Ovary (tissue), 9 donors: ENCODE results near the gene LRRC27. TPM values are rescaled to one million over a fixed set of nuclear protein-coding genes. Genes with fewer than 3 reads are reported as not detected.

Experiments
- DNase-seq, 5 donors: peaks; one replicate each; pipeline ENCODE4 v3.0.0-alpha.2; 2019 to 2020
- H3K27ac ChIP-seq, 2 donors: fragments of 200-600 bp; one replicate each; pipeline versions ENCODE4 v1.5.1 to v1.8.0; 2019 to 2022
- H3K27me3 ChIP-seq: fragments of 200-600 bp; one replicate; pipeline ENCODE4 v1.8.0; 2022
- H3K36me3 ChIP-seq: fragments of 200-600 bp; sonication (generic); one replicate; pipeline ENCODE4 v1.5.1; 2019
- H3K4me1 ChIP-seq: one replicate; pipeline ENCODE4 v1.8.1; 2013; ENCODE audit warnings: mild to moderate bottlenecking, moderate library complexity; ENCODE audit not compliant: insufficient read depth
- H3K4me3 ChIP-seq: fragments of 200-600 bp; sonication (generic); one replicate; pipeline ENCODE4 v1.5.1; 2017
- H3K9me3 ChIP-seq, 2 donors: fragments of 200-600 bp in 1 of 2; sonication (generic) in 1 of 2; one replicate each; pipeline versions ENCODE4 v1.5.1 to v1.8.1; 2013 to 2019; ENCODE audit warnings: mild to moderate bottlenecking in 1 of 2, moderate library complexity in 1 of 2
- EP300 ChIP-seq: sonication (generic); formaldehyde crosslinking; IDR thresholded peaks from one replicate; pipeline ENCODE4 v1.6.1; 2017; ENCODE audit warnings: antibody characterized with exemption
- POLR2A ChIP-seq: fragments of 450-650 bp; IDR thresholded peaks from one replicate; pipeline ENCODE4 v1.6.1; 2017; ENCODE audit warnings: antibody characterized with exemption, mild to moderate bottlenecking, moderate library complexity
- WGBS, 3 donors: extraction: QIAGEN DNeasy Blood & Tissue Kit in 1 of 3; methylation state at CpG; one replicate each; pipeline versions ENCODE4 v1.1.5 to v1.1.7; 2013 to 2017; 5-methylcytosine and 5-hydroxymethylcytosine counted together
- intact Hi-C, 4 donors: fragments of 100-400 bp; cut with DNase I; formaldehyde crosslinking; loops; one replicate each; pipeline versions ENCODE4 v1.11.0 to v1.15.1; 2022 to 2023
- polyA plus RNA-seq, 2 donors: library from polyadenylated mRNA; stranded (reverse); fragments of 200-250 nt in 1 of 2; fragments of 350-450 nt in 1 of 2; fragmentation: Illumina TruSeq in 1 of 2; extraction: RNeasy Lipid Tissue Mini Kit (QIAGEN cat#74804) in 1 of 2; gene quantifications; one replicate each; pipeline ENCODE4 v1.2.3, GENCODE V29; 2013 to 2014
- total RNA-seq, 7 donors: library from RNA; depleted of rRNA in 2 of 7; stranded (reverse); fragments of >200 nt in 2 of 7; fragmentation: NEBNext Ultra II Directional in 3 of 7; extraction: Animal tissue kit (Norgen Biotek cat#: 25700) in 3 of 7; gene quantifications; one replicate each; pipeline versions ENCODE4 v1.1.0 to v1.2.4, GENCODE V29; 2016 to 2023
- TF ChIP-seq, protein P1 (sequence below), 3 donors: fragments of 450-650 bp in 2 of 3; fragments of 200-600 bp in 1 of 3; IDR thresholded peaks; one replicate each; pipeline versions ENCODE4 v1.5.1 to v1.8.0; 2016 to 2022; ENCODE audit warnings: antibody characterized with exemption in 3 of 3, mild to moderate bottlenecking in 1 of 3
- donor health status: DM: no; HTN: no; CAD: no; lungs with moderate emphysema.
- donor health status: DM: no; HTN: no; CAD: no.
- donor health status: Bipolar disorder and iron deficiency.
- donor health status: DM: yes; HTN: yes; CAD: no.
- donor health status: DM: no; HTN: no; CAD: no.
- donor health status: DM: yes; HTN: yes; CAD: no.

Gene LRRC27
- total and polyA plus RNA-seq, 9 donors = 7.4 to 12.3 (median 9.3) TPM

DNA sequence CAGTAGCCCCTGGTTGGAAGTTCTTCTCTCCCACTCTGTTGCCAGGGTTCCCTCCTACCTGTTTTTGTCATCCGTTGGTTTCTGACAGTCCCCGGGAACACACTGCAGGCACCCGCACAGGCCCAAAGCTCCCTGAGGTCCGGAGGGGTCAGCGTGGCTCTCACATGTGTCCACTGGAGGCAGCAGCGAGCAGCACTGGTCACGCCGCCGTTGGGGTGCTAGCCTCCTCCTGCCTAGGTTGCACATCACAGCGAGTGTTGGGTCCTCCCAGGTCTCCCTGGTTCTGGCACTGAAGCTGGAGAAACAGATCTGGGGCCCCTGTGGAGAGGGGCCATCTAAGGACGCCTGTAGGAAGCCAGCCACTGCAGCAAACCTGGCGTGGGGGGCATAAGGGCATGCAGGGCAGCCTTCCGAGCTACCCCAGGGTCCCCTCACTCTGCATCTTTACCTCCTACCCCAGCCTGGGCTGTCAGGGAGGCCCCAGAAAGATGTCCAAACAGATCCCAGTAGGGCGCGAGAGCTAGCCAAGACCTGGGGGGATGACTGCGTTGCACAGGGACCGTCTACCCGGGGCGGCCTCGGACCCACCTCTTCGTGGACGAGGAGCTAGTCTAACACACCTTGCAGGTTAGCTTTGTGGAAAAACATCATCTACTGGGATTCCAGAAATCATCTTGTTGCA, 28.9 kb downstream of the LRRC27 start:
- no peaks in the 10 kb centered on the region for H3K4me1 ChIP-seq
- 68 to 71% (median 71%) methylated on average over 20 to 22 of the region's 22 CpGs for WGBS, 3 donors
- no peaks in the 10 kb centered on the region for H3K27me3 ChIP-seq
- H3K4me3 ChIP-seq = no peak overlapping the region
- no peaks in the 10 kb centered on the region for H3K36me3 ChIP-seq
- peak in 1 of 5 donors; percentile 53 for DNase-seq
- H3K9me3 ChIP-seq = no peaks in the 10 kb centered on the region
- TF ChIP-seq EP300 (no peak), POLR2A (no peak)
- TF ChIP-seq, protein P1, sequence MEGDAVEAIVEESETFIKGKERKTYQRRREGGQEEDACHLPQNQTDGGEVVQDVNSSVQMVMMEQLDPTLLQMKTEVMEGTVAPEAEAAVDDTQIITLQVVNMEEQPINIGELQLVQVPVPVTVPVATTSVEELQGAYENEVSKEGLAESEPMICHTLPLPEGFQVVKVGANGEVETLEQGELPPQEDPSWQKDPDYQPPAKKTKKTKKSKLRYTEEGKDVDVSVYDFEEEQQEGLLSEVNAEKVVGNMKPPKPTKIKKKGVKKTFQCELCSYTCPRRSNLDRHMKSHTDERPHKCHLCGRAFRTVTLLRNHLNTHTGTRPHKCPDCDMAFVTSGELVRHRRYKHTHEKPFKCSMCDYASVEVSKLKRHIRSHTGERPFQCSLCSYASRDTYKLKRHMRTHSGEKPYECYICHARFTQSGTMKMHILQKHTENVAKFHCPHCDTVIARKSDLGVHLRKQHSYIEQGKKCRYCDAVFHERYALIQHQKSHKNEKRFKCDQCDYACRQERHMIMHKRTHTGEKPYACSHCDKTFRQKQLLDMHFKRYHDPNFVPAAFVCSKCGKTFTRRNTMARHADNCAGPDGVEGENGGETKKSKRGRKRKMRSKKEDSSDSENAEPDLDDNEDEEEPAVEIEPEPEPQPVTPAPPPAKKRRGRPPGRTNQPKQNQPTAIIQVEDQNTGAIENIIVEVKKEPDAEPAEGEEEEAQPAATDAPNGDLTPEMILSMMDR (IDR thresholded peaks at IDR 0.05) = no peak
- no peak overlapping the region for H3K27ac ChIP-seq
- intact Hi-C loops = no loop called here

DNA sequence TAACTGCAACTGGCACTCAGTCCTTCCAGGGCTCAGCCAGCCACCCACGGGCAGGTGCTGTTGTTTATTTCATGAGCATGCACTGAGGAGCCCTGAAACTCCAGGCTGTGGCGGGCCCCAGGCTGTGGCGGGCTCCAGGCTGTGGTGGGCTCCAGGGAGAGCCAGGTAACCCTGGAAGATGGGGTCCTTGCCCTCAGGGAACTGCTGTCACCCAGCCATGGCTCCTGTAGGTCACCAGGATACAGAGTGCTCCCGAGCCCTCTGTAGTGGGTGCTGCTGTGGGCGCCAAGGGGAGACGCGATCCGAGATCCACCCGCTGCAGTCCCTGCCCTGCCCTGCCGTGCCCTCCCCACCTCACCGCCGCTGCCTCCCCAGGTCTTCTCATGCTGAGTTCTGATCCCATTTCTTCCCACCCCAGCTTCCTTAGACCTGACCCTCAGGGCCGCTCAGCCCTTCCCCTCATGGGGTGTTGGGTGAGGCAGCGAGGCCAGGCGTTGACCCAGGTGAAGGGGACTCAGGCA, 29.6 kb downstream of the LRRC27 start:
- peak in 1 of 5 donors; percentile 21 for DNase-seq
- intact Hi-C loops = no loop called here
- Histone ChIP-seq H3K9me3 (no peaks in the 10 kb centered on the region), H3K27ac (no peak overlapping the region), H3K4me3 (no peak overlapping the region), H3K27me3 (no peaks in the 10 kb centered on the region), H3K4me1 (no peaks in the 10 kb centered on the region), H3K36me3 (no peaks in the 10 kb centered on the region)
- whole genome bisulfite sequencing, 3 donors = 90 to 95% (median 91%) methylated on average over 15 of the region's 15 CpGs
- TF ChIP-seq EP300 (no peak), POLR2A (no peak)
- TF ChIP-seq, protein P1 (IDR thresholded peaks at IDR 0.05) = no peak

DNA sequence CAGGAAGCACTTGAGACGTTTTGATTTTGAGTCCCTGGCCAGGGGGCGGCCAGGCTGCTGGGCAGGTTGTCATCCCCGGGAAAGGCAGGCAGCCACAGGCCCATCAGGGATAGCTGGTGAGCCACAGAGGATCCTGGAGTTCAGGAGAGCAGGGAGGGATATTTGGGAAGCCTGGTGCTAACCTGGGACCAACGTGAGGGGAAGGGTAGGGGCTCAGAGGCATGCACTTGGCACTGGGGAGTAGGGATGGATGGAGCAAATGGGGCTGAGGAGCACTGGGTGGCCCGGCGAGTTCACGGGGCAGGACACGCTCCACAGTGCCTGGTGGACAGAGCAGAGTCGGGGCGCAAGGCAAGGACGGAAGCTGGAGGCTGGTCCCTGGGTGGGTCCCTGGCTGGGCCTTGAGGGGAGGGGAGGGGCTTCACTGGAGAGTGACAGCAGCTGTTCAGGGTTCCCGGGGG, 30.2 kb downstream of the LRRC27 start:
- Histone ChIP-seq H3K9me3 (no peaks in the 10 kb centered on the region), H3K4me1 (no peaks in the 10 kb centered on the region), H3K36me3 (no peaks in the 10 kb centered on the region), H3K27me3 (no peaks in the 10 kb centered on the region), H3K4me3 (no peak overlapping the region), H3K27ac (no peak overlapping the region)
- peak in 1 of 5 donors; percentile 31 for DNase-seq
- WGBS, 3 donors = 81 to 91% (median 81%) methylated on average over 12 of the region's 12 CpGs
- TF ChIP-seq POLR2A = no peak
- TF ChIP-seq, protein P1 (IDR thresholded peaks at IDR 0.05) = no peak
- no peak for TF ChIP-seq EP300
- intact Hi-C loops = no loop called here

DNA sequence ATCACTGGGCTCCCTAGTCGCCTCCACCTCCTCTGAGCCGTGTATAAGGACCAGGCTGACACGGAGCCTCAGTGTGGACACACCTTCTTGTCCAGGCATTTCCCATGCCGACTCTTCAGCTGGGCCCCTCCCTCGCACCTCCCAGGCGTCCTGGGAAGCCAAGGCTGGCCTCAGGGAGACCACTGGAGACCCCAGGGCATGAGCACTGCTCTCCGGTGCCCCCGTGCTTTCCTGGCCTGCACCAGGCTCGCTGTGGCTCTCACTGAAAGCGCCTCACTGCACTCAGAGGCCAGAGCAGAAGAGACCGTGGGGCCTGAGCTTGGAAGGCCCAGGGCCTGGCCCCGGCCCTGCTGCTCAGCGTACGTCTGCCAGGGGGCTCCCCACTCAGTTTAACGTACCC, 31.4 kb downstream of the LRRC27 start:
- Histone ChIP-seq H3K27me3 (no peaks in the 10 kb centered on the region), H3K36me3 (no peaks in the 10 kb centered on the region), H3K27ac (no peak overlapping the region), H3K9me3 (no peaks in the 10 kb centered on the region), H3K4me3 (no peak overlapping the region), H3K4me1 (no peaks in the 10 kb centered on the region)
- DNase-seq = peak in 1 of 5 donors; percentile 24
- WGBS, 3 donors = 80 to 84% (median 84%) methylated on average over 14 to 15 of the region's 15 CpGs
- TF ChIP-seq, protein P1 (IDR thresholded peaks at IDR 0.05) = no peak
- TF ChIP-seq POLR2A (no peak), EP300 (no peak)
- intact Hi-C loops = no loop called here
